ENCODE measurements around the gene MMS19.

MMS19 gene

DNA sequence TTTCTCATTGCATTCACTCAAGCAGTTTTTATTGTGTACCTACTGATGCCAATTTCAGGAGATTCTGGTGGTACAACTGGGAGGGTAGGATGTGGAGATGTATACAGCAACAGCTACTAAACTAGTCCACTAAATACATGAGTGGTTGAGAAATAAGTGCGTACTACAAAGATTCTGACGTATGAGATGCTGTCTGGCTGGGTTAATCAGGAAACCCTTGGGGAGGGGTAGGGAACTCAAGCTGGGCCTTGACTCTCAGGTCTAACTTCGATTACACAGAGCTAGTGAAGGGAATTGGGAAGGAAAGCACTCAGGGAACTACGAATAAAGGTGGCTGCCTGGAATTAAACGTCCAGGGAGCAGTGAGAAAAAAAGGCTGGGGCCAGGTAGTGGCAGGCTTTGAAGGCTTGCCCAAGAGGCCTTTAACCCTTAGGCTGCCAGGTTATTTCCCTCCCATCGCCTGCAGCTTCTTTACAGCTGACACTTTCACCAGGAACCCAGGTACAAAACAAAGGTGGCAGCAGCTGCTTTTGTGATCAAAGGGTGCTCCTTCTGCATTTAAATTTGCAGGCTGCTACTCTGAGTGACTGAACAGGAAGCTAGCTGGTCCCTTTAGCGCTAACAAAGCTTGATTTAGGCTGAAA lies 3.2 kb downstream of the MMS19 start:
- TF ChIP-seq, protein P1, sequence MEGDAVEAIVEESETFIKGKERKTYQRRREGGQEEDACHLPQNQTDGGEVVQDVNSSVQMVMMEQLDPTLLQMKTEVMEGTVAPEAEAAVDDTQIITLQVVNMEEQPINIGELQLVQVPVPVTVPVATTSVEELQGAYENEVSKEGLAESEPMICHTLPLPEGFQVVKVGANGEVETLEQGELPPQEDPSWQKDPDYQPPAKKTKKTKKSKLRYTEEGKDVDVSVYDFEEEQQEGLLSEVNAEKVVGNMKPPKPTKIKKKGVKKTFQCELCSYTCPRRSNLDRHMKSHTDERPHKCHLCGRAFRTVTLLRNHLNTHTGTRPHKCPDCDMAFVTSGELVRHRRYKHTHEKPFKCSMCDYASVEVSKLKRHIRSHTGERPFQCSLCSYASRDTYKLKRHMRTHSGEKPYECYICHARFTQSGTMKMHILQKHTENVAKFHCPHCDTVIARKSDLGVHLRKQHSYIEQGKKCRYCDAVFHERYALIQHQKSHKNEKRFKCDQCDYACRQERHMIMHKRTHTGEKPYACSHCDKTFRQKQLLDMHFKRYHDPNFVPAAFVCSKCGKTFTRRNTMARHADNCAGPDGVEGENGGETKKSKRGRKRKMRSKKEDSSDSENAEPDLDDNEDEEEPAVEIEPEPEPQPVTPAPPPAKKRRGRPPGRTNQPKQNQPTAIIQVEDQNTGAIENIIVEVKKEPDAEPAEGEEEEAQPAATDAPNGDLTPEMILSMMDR (IDR thresholded peaks at IDR 0.05; ENCODE audit: control insufficient read depth, extremely low read depth, insufficient read depth): no peak
- no peak for DNase-seq (ENCODE audit: low read depth)

DNA sequence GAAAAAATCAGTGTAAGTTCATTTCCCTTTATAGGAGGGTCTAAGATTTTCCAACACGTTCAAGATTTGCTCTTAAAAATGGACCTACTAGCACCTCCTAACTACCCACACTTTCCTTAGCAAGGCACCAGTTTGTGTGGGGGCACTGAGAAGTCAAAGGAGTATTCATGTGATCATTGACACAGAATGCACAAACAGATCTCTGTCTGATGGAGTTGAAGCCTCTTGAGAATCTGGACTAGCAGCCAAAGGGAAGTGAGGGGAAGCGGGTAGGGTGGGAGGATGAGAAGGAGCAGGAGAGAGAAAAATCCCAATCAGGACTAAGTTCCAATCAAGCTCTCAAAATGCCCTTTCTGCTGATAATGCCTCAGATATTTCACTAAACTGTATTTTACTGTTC lies 4.1 kb downstream of the MMS19 start:
- TF ChIP-seq, protein P1 (IDR thresholded peaks at IDR 0.05; ENCODE audit: control insufficient read depth, extremely low read depth, insufficient read depth): no peak
- no peak overlapping the region for H3K4me3 ChIP-seq (ENCODE audit: low read depth, low read length)
- no peak for DNase-seq (ENCODE audit: low read depth)

More for the DNA sequence above, 3.2 kb downstream of the MMS19 start:
- H3K4me3 ChIP-seq (ENCODE audit: low read depth, low read length): no peak overlapping the region

DNA sequence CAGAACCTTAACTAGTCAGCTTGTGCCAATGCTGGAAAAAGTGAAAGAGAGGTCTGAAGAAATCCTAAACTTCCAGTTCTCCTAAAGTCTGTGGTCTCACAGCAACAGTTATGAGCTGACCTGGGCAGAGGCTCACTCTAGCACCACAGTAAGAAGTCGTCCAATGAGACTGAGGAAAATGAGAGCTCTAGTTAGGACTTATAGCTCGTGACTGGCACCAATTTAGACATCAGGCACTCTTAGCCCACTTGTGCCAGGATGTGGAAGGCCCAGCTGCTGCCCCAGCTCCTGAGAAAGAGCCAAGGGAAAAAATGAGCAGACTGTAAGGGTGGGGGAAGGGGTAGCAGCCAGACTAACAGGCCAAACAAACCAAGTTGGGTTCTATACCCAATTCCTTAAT lies 7.6 kb downstream of the MMS19 start:
- TF ChIP-seq, protein P1 (IDR thresholded peaks at IDR 0.05; ENCODE audit: control insufficient read depth, extremely low read depth, insufficient read depth): no peak
- DNase-seq (ENCODE audit: low read depth): no peak
- H3K4me3 ChIP-seq (ENCODE audit: low read depth, low read length): no peak overlapping the region

DNA sequence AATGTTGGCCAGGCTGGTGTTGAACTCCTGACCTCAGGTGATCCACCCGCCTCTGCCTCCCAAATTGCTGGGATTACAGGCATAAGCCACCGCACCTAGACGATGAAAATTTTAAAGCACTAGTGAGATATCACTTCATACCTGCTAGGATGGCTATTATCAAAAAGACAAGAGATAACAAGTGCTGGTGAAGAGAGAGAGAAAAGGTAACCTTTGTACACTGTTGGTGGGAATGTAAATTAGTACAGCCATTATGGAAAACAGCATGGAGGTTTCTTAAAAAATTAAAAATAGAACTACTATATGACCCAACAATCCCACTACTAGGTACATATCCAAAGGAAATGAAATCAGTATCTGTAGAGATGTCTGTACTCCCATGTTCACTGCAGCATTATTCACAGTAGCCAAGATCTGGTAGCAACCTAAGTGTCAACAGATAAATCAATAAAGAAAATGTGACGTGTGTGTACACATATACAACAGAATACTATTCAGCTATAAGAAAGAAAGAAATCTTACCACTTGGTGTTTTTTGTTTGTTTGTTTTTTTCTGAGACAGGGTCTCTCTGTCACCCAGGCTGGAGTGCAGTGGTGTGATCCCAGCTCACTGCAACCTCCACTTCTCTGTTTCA lies 12.5 kb downstream of the MMS19 start:
- H3K4me3 ChIP-seq (ENCODE audit: low read depth, low read length): no peak overlapping the region
- DNase-seq (ENCODE audit: low read depth): no peak
- TF ChIP-seq, protein P1 (IDR thresholded peaks at IDR 0.05; ENCODE audit: control insufficient read depth, extremely low read depth, insufficient read depth): no peak

DNA sequence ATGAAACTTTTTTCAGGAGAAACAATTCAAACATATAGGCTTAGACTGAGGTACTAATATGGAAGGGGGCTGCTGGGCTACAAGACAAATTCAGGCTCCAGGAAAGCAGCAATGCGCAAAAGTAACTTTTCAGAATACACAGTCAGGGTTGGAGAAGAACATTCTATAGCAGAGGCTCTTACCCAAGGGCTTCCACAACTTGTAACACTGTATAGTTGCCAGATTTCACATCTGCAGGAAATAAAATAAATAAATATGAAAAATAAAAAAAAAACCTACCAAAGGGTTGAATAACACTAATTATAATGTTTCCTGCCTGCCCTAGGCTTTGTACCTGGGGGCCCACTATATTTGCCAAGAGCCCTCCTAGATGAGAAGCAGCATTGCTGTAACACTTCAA lies 14.3 kb downstream of the MMS19 start:
- DNase-seq (ENCODE audit: low read depth): no peak
- H3K4me3 ChIP-seq (ENCODE audit: low read depth, low read length): no peak overlapping the region
- TF ChIP-seq, protein P1 (IDR thresholded peaks at IDR 0.05; ENCODE audit: control insufficient read depth, extremely low read depth, insufficient read depth): no peak

DNA sequence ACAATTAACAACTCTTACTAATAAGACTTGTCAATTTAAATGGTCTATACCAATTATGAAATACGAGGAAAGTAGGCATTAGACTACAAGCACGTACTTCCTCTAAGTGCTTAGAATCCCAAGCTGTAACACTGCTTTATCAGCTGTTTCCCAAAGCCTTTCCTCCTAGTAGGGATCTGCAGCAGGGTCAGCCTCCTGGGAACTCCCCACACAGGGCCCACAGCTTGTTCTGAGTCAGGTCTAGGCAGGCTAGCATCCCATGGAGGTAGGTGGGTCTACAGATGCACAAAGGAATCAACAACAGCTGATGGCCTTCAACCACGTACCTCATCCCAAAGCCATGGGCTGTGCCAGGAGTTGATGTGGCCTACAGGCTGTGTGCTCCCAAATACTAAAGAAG lies 14.7 kb downstream of the MMS19 start:
- no peak for DNase-seq (ENCODE audit: low read depth)
- TF ChIP-seq, protein P1 (IDR thresholded peaks at IDR 0.05; ENCODE audit: control insufficient read depth, extremely low read depth, insufficient read depth): no peak
- H3K4me3 ChIP-seq (ENCODE audit: low read depth, low read length): no peak overlapping the region

DNA sequence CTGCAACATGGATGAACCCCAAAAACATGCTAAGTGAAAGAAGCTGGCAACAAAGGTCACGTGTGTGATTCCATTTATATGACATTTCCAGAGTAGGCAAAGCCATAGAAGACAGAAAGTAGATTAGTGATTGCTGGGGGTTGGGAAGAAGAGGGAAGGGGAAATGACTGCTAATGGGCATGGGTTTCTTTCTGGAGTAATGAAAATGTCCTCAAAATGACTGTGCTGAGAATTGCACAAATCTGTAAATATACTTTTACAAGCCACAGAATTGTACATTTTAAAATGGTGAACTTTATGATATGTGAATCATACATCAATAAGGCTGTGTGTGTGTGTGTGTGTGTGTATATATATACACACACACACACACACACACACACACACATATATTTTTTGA lies 15.8 kb downstream of the MMS19 start:
- TF ChIP-seq, protein P1 (IDR thresholded peaks at IDR 0.05; ENCODE audit: control insufficient read depth, extremely low read depth, insufficient read depth): no peak
- no peak for DNase-seq (ENCODE audit: low read depth)
- no peak overlapping the region for H3K4me3 ChIP-seq (ENCODE audit: low read depth, low read length)
